Panc1 (cell line): ENCODE measurements around the gene LILRB4. TPM values are rescaled to one million over a fixed set of nuclear protein-coding genes. Genes with fewer than 3 reads are reported as not detected.
"Not testable (repeated sequence)": the region's sequence is repeated elsewhere in the genome, so short reads cannot be mapped to it uniquely, and the experiment has no call there.

Experiments used
- ATAC-seq: fragments of 200-7000 bp; cut with Tn5 transposase; 2 replicates; pipeline ENCODE4 v1.9.1; 2020; ENCODE audit warnings: mild to moderate bottlenecking, moderate library complexity
- BruUV-seq: library from RNA; stranded (reverse); fragments of 400-500 nt; replicated peaks from 2 replicates; lab custom pipeline; 2021; lab: Mats Ljungman, UMichigan
- CTCF ChIA-PET: fragments of 300-600 bp; sonication (Branson Sonifier 250); formaldehyde crosslinking; loops from one replicate; lab custom pipeline; 2022; ENCODE audit warnings: antibody characterized with exemption; lab: Charles Lee
- POLR2A ChIA-PET: fragments of 300-600 bp; sonication (Branson Sonifier 250); formaldehyde crosslinking; loops from one replicate; lab custom pipeline; 2022; ENCODE audit warnings: antibody characterized with exemption; lab: Charles Lee
- DNase-seq: peaks from one replicate; pipeline ENCODE4 v3.0.0-alpha.2; 2010; ENCODE audit warnings: low read depth, low spot score
- H3K27ac ChIP-seq: 2 replicates; pipeline ENCODE4 v1.5.1; 2011; ENCODE audit warnings: mild to moderate bottlenecking, low read length, inconsistent platforms
- H3K27me3 ChIP-seq: fragments of 200-500 bp; sonication (Bioruptor generic); 2 replicates; pipeline ENCODE4 v1.6.0; 2014; ENCODE audit warnings: low read length, inconsistent platforms; ENCODE audit not compliant: control insufficient read depth, insufficient read depth
- H3K36me3 ChIP-seq: fragments of 200-500 bp; sonication (Bioruptor generic); 2 replicates; pipeline ENCODE4 v1.5.1; 2014; ENCODE audit warnings: inconsistent platforms, mild to moderate bottlenecking, low read length, moderate library complexity; ENCODE audit not compliant: control insufficient read depth, insufficient read depth
- H3K4me1 ChIP-seq: 2 replicates; pipeline ENCODE4 v1.5.1; 2011; ENCODE audit warnings: inconsistent platforms, mild to moderate bottlenecking, low read length, moderate library complexity; ENCODE audit not compliant: control insufficient read depth, insufficient read depth
- H3K4me3 ChIP-seq, 2 experiments: 2 replicates each; pipeline ENCODE4 v1.5.1; 2011 to 2012; ENCODE audit warnings: low read depth in 2 of 2, low read length in 2 of 2, mild to moderate bottlenecking in 2 of 2, inconsistent platforms in 1 of 2, moderate library complexity in 1 of 2
- H3K9me3 ChIP-seq: fragments of 200-500 bp; sonication (Bioruptor generic); 2 replicates; pipeline ENCODE4 v1.5.1; 2014; ENCODE audit warnings: low read depth, mild to moderate bottlenecking, inconsistent platforms, low read length, moderate library complexity; ENCODE audit not compliant: control insufficient read depth, insufficient read depth
- POLR2AphosphoS5 ChIP-seq: IDR thresholded peaks from 2 replicates; pipeline ENCODE4 v1.6.1; 2012; ENCODE audit warnings: mild to moderate bottlenecking, low read depth, low read length, moderate library complexity
- REST ChIP-seq, 2 experiments: IDR thresholded peaks; 2 replicates each; pipeline ENCODE4 v1.6.1; 2011 to 2012; ENCODE audit warnings: low read depth in 2 of 2, control low read depth in 1 of 2, low read length in 1 of 2, mild to moderate bottlenecking in 1 of 2, moderate library complexity in 1 of 2; ENCODE audit not compliant: insufficient read depth in 1 of 2
- SIN3A ChIP-seq: IDR thresholded peaks from 2 replicates; pipeline ENCODE4 v1.6.1; 2012; ENCODE audit warnings: low read depth, mild to moderate bottlenecking, low read length, moderate library complexity, borderline replicate concordance; ENCODE audit not compliant: insufficient read depth
- TCF7L2 ChIP-seq: IDR thresholded peaks from 2 replicates; pipeline ENCODE4 v1.6.1; 2011; ENCODE audit warnings: mild to moderate bottlenecking, low read depth, low read length, inconsistent platforms
- in situ Hi-C: cut with HindIII; loops from 2 replicates; pipeline ENCODE4 v1.10.0; 2016; ENCODE audit warnings: low sequenced_read_pairs, low pct_unique_long_range_greater_than_20kb
- intact Hi-C: fragments of 100-400 bp; cut with micrococcal nuclease; formaldehyde crosslinking; loops from one replicate; pipeline ENCODE4 v1.10.0; 2022; ENCODE audit not compliant: unreplicated experiment
- total RNA-seq: library from RNA; stranded (reverse); gene quantifications from one replicate; pipeline ENCODE4 v1.2.1, GENCODE V29; 2021; ENCODE audit not compliant: unreplicated experiment
- TF ChIP-seq, protein P1 (sequence below): fragments of 450-650 bp; IDR thresholded peaks from 2 replicates; pipeline ENCODE4 v1.5.1; 2017; ENCODE audit warnings: mild to moderate bottlenecking

LILRB4 gene
- total RNA-seq, 1 experiment from 2014 or later, result not detected

GRCh38 chr19:54620464-54620863, 42.3 kb upstream of the LILRB4 start:
- H3K4me3 ChIP-seq, result no peak overlapping the region
- no peak overlapping the region for H3K27ac ChIP-seq
- TF ChIP-seq, protein P1, sequence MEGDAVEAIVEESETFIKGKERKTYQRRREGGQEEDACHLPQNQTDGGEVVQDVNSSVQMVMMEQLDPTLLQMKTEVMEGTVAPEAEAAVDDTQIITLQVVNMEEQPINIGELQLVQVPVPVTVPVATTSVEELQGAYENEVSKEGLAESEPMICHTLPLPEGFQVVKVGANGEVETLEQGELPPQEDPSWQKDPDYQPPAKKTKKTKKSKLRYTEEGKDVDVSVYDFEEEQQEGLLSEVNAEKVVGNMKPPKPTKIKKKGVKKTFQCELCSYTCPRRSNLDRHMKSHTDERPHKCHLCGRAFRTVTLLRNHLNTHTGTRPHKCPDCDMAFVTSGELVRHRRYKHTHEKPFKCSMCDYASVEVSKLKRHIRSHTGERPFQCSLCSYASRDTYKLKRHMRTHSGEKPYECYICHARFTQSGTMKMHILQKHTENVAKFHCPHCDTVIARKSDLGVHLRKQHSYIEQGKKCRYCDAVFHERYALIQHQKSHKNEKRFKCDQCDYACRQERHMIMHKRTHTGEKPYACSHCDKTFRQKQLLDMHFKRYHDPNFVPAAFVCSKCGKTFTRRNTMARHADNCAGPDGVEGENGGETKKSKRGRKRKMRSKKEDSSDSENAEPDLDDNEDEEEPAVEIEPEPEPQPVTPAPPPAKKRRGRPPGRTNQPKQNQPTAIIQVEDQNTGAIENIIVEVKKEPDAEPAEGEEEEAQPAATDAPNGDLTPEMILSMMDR, result no peak
- TF ChIP-seq REST (IDR thresholded peaks at IDR 0.05; ENCODE audit: insufficient read depth in 1 of 2, low read depth in 2 of 2, low read length in 1 of 2) (no peak), SIN3A (no peak), POLR2AphosphoS5 (no peak), TCF7L2 (no peak)
- no TSS peak for BruUV-seq
- H3K9me3 ChIP-seq, result no peaks in the 10 kb centered on the region
- no peaks in the 10 kb centered on the region for H3K4me1 ChIP-seq
- H3K27me3 ChIP-seq, result 0 out of 2 replicates have a peak, but pooled peaks cover 2% of the 10 kb centered on the region
- ChIA-PET POLR2A (no interaction called here), CTCF (interaction anchor here (0.6 kb wide), 1 partner anchor 31 kb away, joined by 3 read pairs; no protein-coding TSS in a partner anchor)
- ATAC-seq (no peak), DNase-seq (no peak)
- H3K36me3 ChIP-seq, result no peaks in the 10 kb centered on the region
- intact Hi-C loops (no loop called here), in situ Hi-C loops (no loop called here)

DNA sequence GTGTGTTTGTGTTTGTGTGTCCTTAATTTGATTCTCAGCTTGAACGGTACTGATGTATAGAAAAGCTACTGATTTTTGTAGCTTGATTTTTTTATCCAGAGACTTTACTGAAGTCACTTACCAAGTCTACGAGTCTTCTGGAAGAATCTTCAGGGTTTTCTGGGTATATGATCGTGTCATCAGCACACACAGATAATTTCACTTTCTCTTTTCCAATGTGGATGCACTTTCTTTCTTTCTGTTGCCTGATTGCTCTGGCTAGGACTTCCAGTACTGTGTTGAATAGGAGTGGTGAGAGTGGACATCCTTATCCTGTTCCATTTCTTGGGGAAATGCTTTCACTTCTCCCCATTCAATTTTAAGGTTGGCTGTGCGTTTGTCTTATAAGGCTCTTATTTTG, 40.4 kb upstream of the LILRB4 start:
- no peak overlapping the region for H3K27ac ChIP-seq
- ChIA-PET POLR2A (no interaction called here), CTCF (interaction anchor here (0.7 kb wide), 1 partner anchor 304 kb away, joined by 3 read pairs; no protein-coding TSS in a partner anchor)
- intact Hi-C loops (no loop called here), in situ Hi-C loops (no loop called here)
- TF ChIP-seq, protein P1, result no peak
- TF ChIP-seq SIN3A (no peak), REST (IDR thresholded peaks at IDR 0.05; ENCODE audit: insufficient read depth in 1 of 2, low read depth in 2 of 2, low read length in 1 of 2) (no peak), POLR2AphosphoS5 (no peak), TCF7L2 (no peak)
- DNase-seq (no peak), ATAC-seq (no peak)
- no TSS peak for BruUV-seq
- H3K36me3 ChIP-seq, result no peaks in the 10 kb centered on the region
- H3K4me1 ChIP-seq, result no peaks in the 10 kb centered on the region
- H3K27me3 ChIP-seq, result peaks cover 9% of the 10 kb centered on the region
- no peak overlapping the region for H3K4me3 ChIP-seq
- H3K9me3 ChIP-seq, result no peaks in the 10 kb centered on the region

DNA sequence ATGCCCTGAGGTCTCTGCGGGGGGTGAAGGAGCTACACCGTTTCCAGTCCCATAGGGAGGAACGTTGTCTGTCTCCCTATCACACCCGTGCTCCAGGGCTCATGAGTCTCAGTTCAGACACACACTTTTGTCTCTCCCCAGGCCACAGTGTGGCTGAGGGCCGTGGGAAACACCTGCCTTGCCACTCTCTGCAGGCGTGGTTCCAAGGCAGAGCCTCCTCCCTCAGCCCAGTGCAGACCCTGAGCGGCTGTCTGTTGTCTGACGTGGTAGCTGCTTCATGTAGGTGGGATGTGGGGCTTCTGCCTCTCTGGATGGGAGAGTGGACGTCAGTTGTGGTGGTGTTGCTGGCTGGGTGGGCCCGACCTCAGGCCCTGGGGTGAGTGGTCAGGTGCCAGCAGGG, 38.6 kb upstream of the LILRB4 start:
- ATAC-seq, result peak; percentile 34; the same call in 1 of the 2 replicates
- H3K27ac ChIP-seq, H3K9me3 ChIP-seq, intact Hi-C loops, in situ Hi-C loops, BruUV-seq, CTCF ChIA-PET, DNase-seq, H3K36me3 ChIP-seq, POLR2A ChIA-PET, H3K4me1 ChIP-seq, H3K4me3 ChIP-seq: not testable (repeated sequence)
- H3K27me3 ChIP-seq, result peaks cover 12% of the 10 kb centered on the region
